HepG2 (cell line): ENCODE results near the gene BPIFB6. TPM values are rescaled to one million over a fixed set of nuclear protein-coding genes. Genes with fewer than 3 reads are reported as not detected.

Experiments used
- GTF2F1 ChIP-seq: fragments of 150-350 bp; IDR thresholded peaks from 2 replicates; pipeline ENCODE4 v1.6.1; 2014; ENCODE audit warnings: low read length
- KDM5A ChIP-seq: fragments of 200-600 bp; sonication (generic); IDR thresholded peaks from 2 replicates; pipeline ENCODE4 v1.7.0; 2018; ENCODE audit warnings: antibody characterized with exemption, mild to moderate bottlenecking, low read length, borderline replicate concordance
- MEF2D ChIP-seq: sonication (generic); formaldehyde crosslinking; IDR thresholded peaks from 2 replicates; pipeline ENCODE4 v1.5.1; 2020; ENCODE audit warnings: mild to moderate bottlenecking, missing genetic modification reagents
- NKX3-1 ChIP-seq: sonication (generic); formaldehyde crosslinking; IDR thresholded peaks from 2 replicates; pipeline ENCODE4 v1.5.0; 2020; ENCODE audit warnings: missing genetic modification reagents
- NPAS2 ChIP-seq: sonication (generic); formaldehyde crosslinking; IDR thresholded peaks from 2 replicates; pipeline ENCODE4 v1.8.0; 2022; ENCODE audit warnings: mild to moderate bottlenecking, missing genetic modification reagents, borderline replicate concordance
- RFXANK ChIP-seq: IDR thresholded peaks from 2 replicates; pipeline ENCODE4 v1.6.1; 2016
- SAFB2 ChIP-seq: sonication (generic); formaldehyde crosslinking; IDR thresholded peaks from 2 replicates; pipeline ENCODE4 v1.5.1; 2020; ENCODE audit warnings: missing genetic modification reagents, low read depth, mild to moderate bottlenecking, borderline replicate concordance
- U2AF1 ChIP-seq: fragments of 200-400 bp; formaldehyde crosslinking; optimal IDR thresholded peaks from 2 replicates; pipeline ENCODE3; 2017; ENCODE audit warnings: mild to moderate bottlenecking, low read depth, low read length
- ZC3H4 ChIP-seq: sonication (generic); formaldehyde crosslinking; IDR thresholded peaks from 2 replicates; pipeline ENCODE4 v1.4.0; 2020; ENCODE audit warnings: missing genetic modification reagents, borderline replicate concordance
- ZFAT ChIP-seq: sonication (generic); formaldehyde crosslinking; conservative IDR thresholded peaks from 2 replicates; pipeline ENCODE4 v1.8.1; 2023; ENCODE audit warnings: missing genetic modification reagents, inconsistent platforms
- ZNF12 ChIP-seq: sonication (generic); formaldehyde crosslinking; IDR thresholded peaks from 2 replicates; pipeline ENCODE4 v1.5.0; 2020; ENCODE audit warnings: missing genetic modification reagents
- ZNF501 ChIP-seq: sonication (generic); formaldehyde crosslinking; IDR thresholded peaks from 2 replicates; pipeline ENCODE4 v1.5.1; 2020; ENCODE audit warnings: mild to moderate bottlenecking, moderate library complexity, missing genetic modification reagents
- ZNF652 ChIP-seq: IDR thresholded peaks from 2 replicates; pipeline ENCODE4 v1.6.1; 2016; ENCODE audit warnings: low read depth, borderline replicate concordance
- ZNF761 ChIP-seq: sonication (generic); formaldehyde crosslinking; conservative IDR thresholded peaks from 2 replicates; pipeline ENCODE4 v1.4.0; 2020; ENCODE audit warnings: mild to moderate bottlenecking, missing genetic modification reagents
- polyA plus RNA-seq, 8 experiments: library from polyadenylated mRNA; depleted of rRNA in 3 of 8; stranded (reverse) in 7 of 8; unstranded in 1 of 8; fragments of >200 nt; fragmentation: Illumina TruSeq in 4 of 8; extraction: Trizol in 4 of 8; gene quantifications; 2 replicates each; pipeline versions ENCODE4 v1.2.1 to v1.2.3, GENCODE V29; 2011 to 2016; ENCODE audit warnings: low read depth in 4 of 8, missing spikeins in 1 of 8, mixed read lengths in 1 of 8; ENCODE audit not compliant: insufficient read depth in 1 of 8
- total RNA-seq, 5 experiments: library from RNA; depleted of rRNA; stranded (reverse); fragments of >200 nt; fragmentation: Illumina TruSeq; extraction: Trizol; gene quantifications; 2 replicates each; pipeline ENCODE4 v1.2.3, GENCODE V29; 2016; ENCODE audit warnings: low read depth in 1 of 5
- TF ChIP-seq, protein P1 (sequence below): IDR thresholded peaks from 2 replicates; pipeline ENCODE4 v1.6.1; 2016; ENCODE audit warnings: low read depth, missing genetic modification reagents, missing compliant biosample characterization
- TF ChIP-seq, protein P2 (sequence below): sonication (generic); formaldehyde crosslinking; IDR thresholded peaks from 2 replicates; pipeline ENCODE4 v1.5.1; 2020; ENCODE audit warnings: missing genetic modification reagents, mild to moderate bottlenecking, borderline replicate concordance
- TF ChIP-seq, protein P3 (sequence below): sonication (generic); formaldehyde crosslinking; IDR thresholded peaks from 2 replicates; pipeline ENCODE4 v1.5.0; 2020; ENCODE audit warnings: missing genetic modification reagents, mild to moderate bottlenecking, borderline replicate concordance
- TF ChIP-seq, protein P4 (sequence below): sonication (generic); formaldehyde crosslinking; IDR thresholded peaks from 2 replicates; pipeline ENCODE4 v1.4.0; 2020; ENCODE audit warnings: missing genetic modification reagents

BPIFB6 gene
- total and polyA plus RNA-seq, 2 of the 13 experiments (the other 11 are each of a cell fraction or from before 2014, with no cell fraction given) = 0.13 to 1.7 TPM

DNA sequence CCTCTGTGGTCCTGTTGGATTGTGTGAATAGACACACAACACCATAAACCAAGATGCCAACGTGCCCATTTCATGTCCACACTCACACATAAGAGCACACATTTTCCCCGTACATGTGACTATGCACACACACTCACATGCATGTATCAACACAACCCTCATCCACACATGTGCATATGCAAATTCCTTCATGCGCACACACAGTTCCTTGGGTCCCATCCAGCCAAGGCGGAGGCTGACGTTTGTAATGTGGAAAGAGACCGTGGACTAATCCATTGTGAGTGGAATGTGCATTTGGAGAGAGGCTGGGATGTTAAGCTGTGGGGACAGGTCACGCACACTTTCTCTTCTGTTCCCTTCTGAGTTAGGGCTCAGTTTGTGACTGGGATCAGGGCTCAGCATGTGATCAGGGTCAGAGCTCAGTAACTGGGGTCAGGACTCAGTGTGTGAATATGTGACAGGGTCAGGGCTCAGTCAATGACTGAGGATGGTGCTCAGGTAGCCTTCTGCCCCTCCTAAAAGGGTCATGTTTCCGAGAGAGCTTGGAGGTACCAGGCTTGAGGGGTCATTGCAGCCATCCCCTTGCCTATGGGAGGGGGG lies 24.6 kb upstream of the BPIFB6 start (continued):
- TF ChIP-seq, protein P1, sequence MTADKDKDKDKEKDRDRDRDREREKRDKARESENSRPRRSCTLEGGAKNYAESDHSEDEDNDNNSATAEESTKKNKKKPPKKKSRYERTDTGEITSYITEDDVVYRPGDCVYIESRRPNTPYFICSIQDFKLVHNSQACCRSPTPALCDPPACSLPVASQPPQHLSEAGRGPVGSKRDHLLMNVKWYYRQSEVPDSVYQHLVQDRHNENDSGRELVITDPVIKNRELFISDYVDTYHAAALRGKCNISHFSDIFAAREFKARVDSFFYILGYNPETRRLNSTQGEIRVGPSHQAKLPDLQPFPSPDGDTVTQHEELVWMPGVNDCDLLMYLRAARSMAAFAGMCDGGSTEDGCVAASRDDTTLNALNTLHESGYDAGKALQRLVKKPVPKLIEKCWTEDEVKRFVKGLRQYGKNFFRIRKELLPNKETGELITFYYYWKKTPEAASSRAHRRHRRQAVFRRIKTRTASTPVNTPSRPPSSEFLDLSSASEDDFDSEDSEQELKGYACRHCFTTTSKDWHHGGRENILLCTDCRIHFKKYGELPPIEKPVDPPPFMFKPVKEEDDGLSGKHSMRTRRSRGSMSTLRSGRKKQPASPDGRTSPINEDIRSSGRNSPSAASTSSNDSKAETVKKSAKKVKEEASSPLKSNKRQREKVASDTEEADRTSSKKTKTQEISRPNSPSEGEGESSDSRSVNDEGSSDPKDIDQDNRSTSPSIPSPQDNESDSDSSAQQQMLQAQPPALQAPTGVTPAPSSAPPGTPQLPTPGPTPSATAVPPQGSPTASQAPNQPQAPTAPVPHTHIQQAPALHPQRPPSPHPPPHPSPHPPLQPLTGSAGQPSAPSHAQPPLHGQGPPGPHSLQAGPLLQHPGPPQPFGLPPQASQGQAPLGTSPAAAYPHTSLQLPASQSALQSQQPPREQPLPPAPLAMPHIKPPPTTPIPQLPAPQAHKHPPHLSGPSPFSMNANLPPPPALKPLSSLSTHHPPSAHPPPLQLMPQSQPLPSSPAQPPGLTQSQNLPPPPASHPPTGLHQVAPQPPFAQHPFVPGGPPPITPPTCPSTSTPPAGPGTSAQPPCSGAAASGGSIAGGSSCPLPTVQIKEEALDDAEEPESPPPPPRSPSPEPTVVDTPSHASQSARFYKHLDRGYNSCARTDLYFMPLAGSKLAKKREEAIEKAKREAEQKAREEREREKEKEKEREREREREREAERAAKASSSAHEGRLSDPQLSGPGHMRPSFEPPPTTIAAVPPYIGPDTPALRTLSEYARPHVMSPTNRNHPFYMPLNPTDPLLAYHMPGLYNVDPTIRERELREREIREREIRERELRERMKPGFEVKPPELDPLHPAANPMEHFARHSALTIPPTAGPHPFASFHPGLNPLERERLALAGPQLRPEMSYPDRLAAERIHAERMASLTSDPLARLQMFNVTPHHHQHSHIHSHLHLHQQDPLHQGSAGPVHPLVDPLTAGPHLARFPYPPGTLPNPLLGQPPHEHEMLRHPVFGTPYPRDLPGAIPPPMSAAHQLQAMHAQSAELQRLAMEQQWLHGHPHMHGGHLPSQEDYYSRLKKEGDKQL (CRISPR knock-in tag) = no peak
- TF ChIP-seq, protein P2, sequence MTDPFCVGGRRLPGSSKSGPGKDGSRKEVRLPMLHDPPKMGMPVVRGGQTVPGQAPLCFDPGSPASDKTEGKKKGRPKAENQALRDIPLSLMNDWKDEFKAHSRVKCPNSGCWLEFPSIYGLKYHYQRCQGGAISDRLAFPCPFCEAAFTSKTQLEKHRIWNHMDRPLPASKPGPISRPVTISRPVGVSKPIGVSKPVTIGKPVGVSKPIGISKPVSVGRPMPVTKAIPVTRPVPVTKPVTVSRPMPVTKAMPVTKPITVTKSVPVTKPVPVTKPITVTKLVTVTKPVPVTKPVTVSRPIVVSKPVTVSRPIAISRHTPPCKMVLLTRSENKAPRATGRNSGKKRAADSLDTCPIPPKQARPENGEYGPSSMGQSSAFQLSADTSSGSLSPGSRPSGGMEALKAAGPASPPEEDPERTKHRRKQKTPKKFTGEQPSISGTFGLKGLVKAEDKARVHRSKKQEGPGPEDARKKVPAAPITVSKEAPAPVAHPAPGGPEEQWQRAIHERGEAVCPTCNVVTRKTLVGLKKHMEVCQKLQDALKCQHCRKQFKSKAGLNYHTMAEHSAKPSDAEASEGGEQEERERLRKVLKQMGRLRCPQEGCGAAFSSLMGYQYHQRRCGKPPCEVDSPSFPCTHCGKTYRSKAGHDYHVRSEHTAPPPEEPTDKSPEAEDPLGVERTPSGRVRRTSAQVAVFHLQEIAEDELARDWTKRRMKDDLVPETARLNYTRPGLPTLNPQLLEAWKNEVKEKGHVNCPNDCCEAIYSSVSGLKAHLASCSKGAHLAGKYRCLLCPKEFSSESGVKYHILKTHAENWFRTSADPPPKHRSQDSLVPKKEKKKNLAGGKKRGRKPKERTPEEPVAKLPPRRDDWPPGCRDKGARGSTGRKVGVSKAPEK (CRISPR knock-in tag) = 0 out of 2 replicates have a peak, but pooled peaks have one; percentile 83
- TF ChIP-seq ZFAT (no peak), ZNF12 (0 out of 2 replicates have a peak, but pooled peaks have one; percentile 6), SAFB2 (no peak), GTF2F1 (no peak), NPAS2 (CRISPR knock-in tag) (no peak), ZNF761 (no peak), ZNF501 (no peak), MEF2D (CRISPR knock-in tag) (no peak; the same call in 1 of the 2 replicates), KDM5A (no peak), ZNF652 (CRISPR knock-in tag) (0 out of 2 replicates have a peak, but pooled peaks have one; percentile 34), ZC3H4 (peak; percentile 94; the same call in 1 of the 2 replicates), U2AF1 (no peak), RFXANK (CRISPR knock-in tag) (no peak), NKX3-1 (CRISPR knock-in tag) (no peak)
- TF ChIP-seq, protein P3, sequence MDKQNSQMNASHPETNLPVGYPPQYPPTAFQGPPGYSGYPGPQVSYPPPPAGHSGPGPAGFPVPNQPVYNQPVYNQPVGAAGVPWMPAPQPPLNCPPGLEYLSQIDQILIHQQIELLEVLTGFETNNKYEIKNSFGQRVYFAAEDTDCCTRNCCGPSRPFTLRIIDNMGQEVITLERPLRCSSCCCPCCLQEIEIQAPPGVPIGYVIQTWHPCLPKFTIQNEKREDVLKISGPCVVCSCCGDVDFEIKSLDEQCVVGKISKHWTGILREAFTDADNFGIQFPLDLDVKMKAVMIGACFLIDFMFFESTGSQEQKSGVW = no peak
- TF ChIP-seq, protein P4, sequence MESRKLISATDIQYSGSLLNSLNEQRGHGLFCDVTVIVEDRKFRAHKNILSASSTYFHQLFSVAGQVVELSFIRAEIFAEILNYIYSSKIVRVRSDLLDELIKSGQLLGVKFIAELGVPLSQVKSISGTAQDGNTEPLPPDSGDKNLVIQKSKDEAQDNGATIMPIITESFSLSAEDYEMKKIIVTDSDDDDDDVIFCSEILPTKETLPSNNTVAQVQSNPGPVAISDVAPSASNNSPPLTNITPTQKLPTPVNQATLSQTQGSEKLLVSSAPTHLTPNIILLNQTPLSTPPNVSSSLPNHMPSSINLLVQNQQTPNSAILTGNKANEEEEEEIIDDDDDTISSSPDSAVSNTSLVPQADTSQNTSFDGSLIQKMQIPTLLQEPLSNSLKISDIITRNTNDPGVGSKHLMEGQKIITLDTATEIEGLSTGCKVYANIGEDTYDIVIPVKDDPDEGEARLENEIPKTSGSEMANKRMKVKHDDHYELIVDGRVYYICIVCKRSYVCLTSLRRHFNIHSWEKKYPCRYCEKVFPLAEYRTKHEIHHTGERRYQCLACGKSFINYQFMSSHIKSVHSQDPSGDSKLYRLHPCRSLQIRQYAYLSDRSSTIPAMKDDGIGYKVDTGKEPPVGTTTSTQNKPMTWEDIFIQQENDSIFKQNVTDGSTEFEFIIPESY = no peak
